OCI-LY1 (cell line): ENCODE measurements around the gene ERG.

Experiments
- CTCF ChIP-seq: fragments of 200-600 bp; sonication (generic), shearing (Covaris generic); IDR thresholded peaks from 2 replicates; pipeline ENCODE4 v1.5.1; 2017; ENCODE audit warnings: mild to moderate bottlenecking, antibody characterized with exemption, low read length, moderate library complexity, mixed read lengths
- EZH2 ChIP-seq: fragments of 200-600 bp; sonication (generic), shearing (Covaris generic); IDR thresholded peaks from 2 replicates; pipeline ENCODE4 v1.8.0; 2017; ENCODE audit warnings: borderline replicate concordance, mixed run types, mild to moderate bottlenecking, antibody characterized with exemption, low read length, moderate library complexity, mixed read lengths

GRCh38 chr21:38385427-38386175 is 112.7 kb downstream of the ERG start:
- TF ChIP-seq CTCF (no peak), EZH2 (no peak)
